H1 (cell line): Measurements from ENCODE around the gene MT4. TPM values are rescaled to one million over a fixed set of nuclear protein-coding genes. Genes with fewer than 3 reads are reported as not detected.
A peak's percentile ranks its signal among the peaks of the same experiment; 100 is the strongest.
"Not testable (repeated sequence)": the region's sequence is repeated elsewhere in the genome, so short reads cannot be mapped to it uniquely, and the experiment has no call there.

Experiments used
- CTCF ChIA-PET: fragments of 300-600 bp; sonication (Branson Sonifier 250); formaldehyde crosslinking; loops from one replicate; lab custom pipeline; 2021; ENCODE audit not compliant: partially characterized antibody; lab: Charles Lee
- POLR2A ChIA-PET: fragments of 300-600 bp; sonication (Branson Sonifier 250); formaldehyde crosslinking; loops from one replicate; lab custom pipeline; 2021; ENCODE audit warnings: inconsistent platforms; ENCODE audit not compliant: partially characterized antibody; lab: Charles Lee
- DNase-seq, 2 experiments: peaks; one replicate each; pipeline versions ENCODE4 v3.0.0 to v3.0.0-alpha.2; 2010 to 2022; ENCODE audit warnings: low spot score in 2 of 2, low read depth in 1 of 2, mixed read lengths in 1 of 2
- FAIRE-seq: peaks from 2 replicates; lab custom pipeline; 2011; peaks lifted over from hg19 to GRCh38; lab: Jason Lieb, UNC
- H2AFZ ChIP-seq: 2 replicates; pipeline ENCODE4 v1.8.1; 2012; ENCODE audit warnings: low read length, inconsistent platforms
- H2AK5ac ChIP-seq: 2 replicates; pipeline ENCODE4 v1.6.1; 2013; ENCODE audit warnings: low read depth, low read length
- H2BK120ac ChIP-seq: replicated peaks from 2 replicates; pipeline ENCODE3; 2013; ENCODE audit warnings: low read depth, low read length, inconsistent platforms
- H2BK12ac ChIP-seq: 2 replicates; pipeline ENCODE4 v1.6.1; 2013; ENCODE audit warnings: low read depth, low read length
- H2BK15ac ChIP-seq: 2 replicates; pipeline ENCODE4 v1.6.1; 2013; ENCODE audit warnings: low read length
- H2BK20ac ChIP-seq: 2 replicates; pipeline ENCODE4 v1.6.1; 2013; ENCODE audit warnings: low read length
- H2BK5ac ChIP-seq: 2 replicates; pipeline ENCODE4 v1.6.1; 2013; ENCODE audit warnings: low read depth, low read length
- H3K14ac ChIP-seq: 2 replicates; pipeline ENCODE4 v1.6.1; 2013; ENCODE audit warnings: inconsistent platforms; ENCODE audit not compliant: insufficient read length
- H3K18ac ChIP-seq: 2 replicates; pipeline ENCODE4 v1.6.1; 2013; ENCODE audit warnings: low read length; ENCODE audit errors: extremely low read depth
- H3K23ac ChIP-seq: 2 replicates; pipeline ENCODE4 v1.6.1; 2013; ENCODE audit warnings: inconsistent platforms; ENCODE audit not compliant: insufficient read length
- H3K23me2 ChIP-seq: 2 replicates; pipeline ENCODE4 v1.6.1; 2013; ENCODE audit warnings: low read depth, low read length
- H3K27ac ChIP-seq: 2 replicates; pipeline ENCODE4 v1.6.1; 2011; ENCODE audit warnings: low read depth, low read length, inconsistent platforms
- H3K27me3 ChIP-seq, 4 experiments: replicated peaks in 1 of 4; 1 replicate in 1 of 4; 2 replicates in 3 of 4; pipeline versions ENCODE4 v1.6.1 to v1.8.1; 2011 to 2013; ENCODE audit warnings: low read length in 3 of 4, mild to moderate bottlenecking in 3 of 4, inconsistent platforms in 2 of 4, mixed read lengths in 2 of 4, moderate library complexity in 1 of 4; ENCODE audit not compliant: control insufficient read depth in 3 of 4, insufficient read depth in 3 of 4; ENCODE audit errors: extremely low read depth in 1 of 4
- H3K36me3 ChIP-seq, 4 experiments: 2 replicates each; pipeline versions ENCODE4 v1.6.1 to v1.8.1; 2011 to 2013; ENCODE audit warnings: mild to moderate bottlenecking in 4 of 4, low read length in 3 of 4, moderate library complexity in 2 of 4, control low read depth in 1 of 4, inconsistent platforms in 1 of 4; ENCODE audit not compliant: insufficient read depth in 4 of 4, control insufficient read depth in 2 of 4
- H3K4ac ChIP-seq: replicated peaks from 2 replicates; pipeline ENCODE3; 2013; ENCODE audit warnings: low read length, low read depth, mixed read lengths, inconsistent platforms; ENCODE audit not compliant: insufficient read length
- H3K4me1 ChIP-seq, 4 experiments: replicated peaks in 1 of 4; 1 replicate in 1 of 4; 2 replicates in 3 of 4; pipeline versions ENCODE4 v1.6.1 to v1.8.1; 2011 to 2013; ENCODE audit warnings: low read length in 3 of 4, inconsistent platforms in 2 of 4, mixed read lengths in 1 of 4; ENCODE audit not compliant: insufficient read depth in 4 of 4, control insufficient read depth in 3 of 4
- H3K4me2 ChIP-seq, 2 experiments: 2 replicates each; pipeline versions ENCODE4 v1.6.1 to v1.8.1; 2011 to 2013; ENCODE audit warnings: low read depth in 2 of 2, low read length in 2 of 2, control low read depth in 1 of 2, inconsistent platforms in 1 of 2, mild to moderate bottlenecking in 1 of 2; ENCODE audit not compliant: insufficient read depth in 1 of 2
- H3K4me3 ChIP-seq, 4 experiments: fragments of 200-600, 300-600 bp in 1 of 4; sonication (generic), shearing (Covaris generic), sonication (Bioruptor Twin) in 1 of 4; 2 replicates each; pipeline versions ENCODE4 v1.5.1 to v1.8.1; 2011 to 2016; ENCODE audit warnings: low read length in 4 of 4, low read depth in 3 of 4, control low read depth in 2 of 4, inconsistent platforms in 2 of 4, mild to moderate bottlenecking in 2 of 4, mixed read lengths in 1 of 4, moderate library complexity in 1 of 4; ENCODE audit not compliant: insufficient read depth in 2 of 4; ENCODE audit errors: extremely low read depth in 1 of 4
- H3K56ac ChIP-seq: replicated peaks from 2 replicates; pipeline ENCODE3; 2013; ENCODE audit warnings: low read depth, mild to moderate bottlenecking, mixed read lengths, low read length, inconsistent platforms; ENCODE audit not compliant: insufficient read length
- H3K79me1 ChIP-seq: 2 replicates; pipeline ENCODE4 v1.6.1; 2013; ENCODE audit warnings: low read depth, low read length, control low read depth
- H3K79me2 ChIP-seq, 2 experiments: 2 replicates each; pipeline versions ENCODE4 v1.6.1 to v1.8.1; 2012 to 2013; ENCODE audit warnings: low read length in 2 of 2, mild to moderate bottlenecking in 2 of 2, inconsistent platforms in 1 of 2; ENCODE audit not compliant: insufficient read depth in 2 of 2, control insufficient read depth in 1 of 2
- H3K9ac ChIP-seq, 4 experiments: replicated peaks in 1 of 4; 1 replicate in 1 of 4; 2 replicates in 3 of 4; pipeline versions ENCODE4 v1.6.1 to v1.8.1; 2011 to 2013; ENCODE audit warnings: low read depth in 3 of 4, low read length in 3 of 4, control low read depth in 2 of 4, mild to moderate bottlenecking in 2 of 4, moderate library complexity in 2 of 4, inconsistent platforms in 1 of 4; ENCODE audit errors: extremely low read depth in 1 of 4
- H3K9me3 ChIP-seq, 2 experiments: 2 replicates each; pipeline versions ENCODE4 v1.6.1 to v1.8.1; 2012 to 2013; ENCODE audit warnings: mild to moderate bottlenecking in 2 of 2, moderate library complexity in 2 of 2, control low read depth in 1 of 2, inconsistent platforms in 1 of 2, low read depth in 1 of 2, low read length in 1 of 2, mixed read lengths in 1 of 2; ENCODE audit not compliant: insufficient read depth in 2 of 2
- H4K20me1 ChIP-seq, 2 experiments: replicated peaks in 1 of 2; 2 replicates each; pipeline versions ENCODE3 to v1.8.1; 2011 to 2013; ENCODE audit warnings: inconsistent platforms in 2 of 2, low read length in 2 of 2, mild to moderate bottlenecking in 1 of 2; ENCODE audit not compliant: insufficient read depth in 2 of 2, control insufficient read depth in 1 of 2
- H4K5ac ChIP-seq: 2 replicates; pipeline ENCODE4 v1.6.1; 2013; ENCODE audit warnings: low read length, low read depth, mixed read lengths, inconsistent platforms; ENCODE audit not compliant: insufficient read length
- H4K8ac ChIP-seq: 2 replicates; pipeline ENCODE4 v1.8.0; 2013; ENCODE audit warnings: mild to moderate bottlenecking, moderate library complexity, low read length, inconsistent platforms; ENCODE audit not compliant: insufficient read depth; ENCODE audit errors: extremely low read depth
- H4K91ac ChIP-seq: replicated peaks from 2 replicates; pipeline ENCODE3; 2013; ENCODE audit warnings: low read length, mixed read lengths, inconsistent platforms; ENCODE audit not compliant: insufficient read length
- BACH1 ChIP-seq: IDR thresholded peaks from 2 replicates; pipeline ENCODE4 v1.6.1; 2012; ENCODE audit warnings: low read length, improper control_type of control experiment
- CHD1 ChIP-seq: IDR thresholded peaks from 2 replicates; pipeline ENCODE4 v1.6.1; 2012; ENCODE audit warnings: low read depth, low read length, improper control_type of control experiment
- EGR1 ChIP-seq: IDR thresholded peaks from 2 replicates; pipeline ENCODE4 v1.6.1; 2011; ENCODE audit warnings: low read depth, low read length, borderline replicate concordance
- FOSL1 ChIP-seq: IDR thresholded peaks from 2 replicates; pipeline ENCODE4 v1.6.1; 2011; ENCODE audit warnings: mild to moderate bottlenecking, low read depth, low read length, moderate library complexity; ENCODE audit not compliant: insufficient read depth
- RBBP5 ChIP-seq: IDR thresholded peaks from 2 replicates; pipeline ENCODE4 v1.7.1; 2012; ENCODE audit warnings: low read depth, mild to moderate bottlenecking, inconsistent platforms, low read length, moderate library complexity, borderline replicate concordance
- RFX5 ChIP-seq: IDR thresholded peaks from 2 replicates; pipeline ENCODE4 v1.6.1; 2011; ENCODE audit warnings: low read depth, low read length, improper control_type of control experiment, borderline replicate concordance
- SIX5 ChIP-seq: IDR thresholded peaks from 2 replicates; pipeline ENCODE4 v1.6.1; 2011; ENCODE audit warnings: mild to moderate bottlenecking, low read depth, low read length
- WGBS, 2 experiments: shearing (Covaris generic) in 1 of 2; methylation state at CpG; one replicate each; pipeline versions ENCODE4 v1.1.6 to v1.1.7; 2013 to 2015; ENCODE audit warnings: low lambda C conversion rate in 2 of 2, mixed read lengths in 2 of 2, inconsistent platforms in 1 of 2, low coverage in 1 of 2, missing lambda C conversion rate in 1 of 2; ENCODE audit not compliant: insufficient replicate concordance in 2 of 2, insufficient coverage in 1 of 2, insufficient read length in 1 of 2; ENCODE audit errors: extremely low coverage in 1 of 2, missing lambda C conversion rate in 1 of 2; 5-methylcytosine and 5-hydroxymethylcytosine counted together
- polyA plus RNA-seq, 7 experiments: library from polyadenylated mRNA; depleted of rRNA in 3 of 7; stranded (reverse) in 5 of 7; unstranded in 2 of 7; fragments of >200 nt in 5 of 7; fragments of 200-250 nt in 2 of 7; gene quantifications; 1 replicate in 5 of 7; 2 replicates in 1 of 7; 4 replicates in 1 of 7; pipeline versions ENCODE4 v1.2.1 to v1.2.3, GENCODE V29; 2011 to 2013; ENCODE audit warnings: missing spikeins in 2 of 7, mixed read lengths in 2 of 7
- total RNA-seq: library from RNA; stranded (reverse); fragmentation: NEBNext Ultra II Directional; extraction: Animal tissue kit (Norgen Biotek cat#: 25700); gene quantifications from 2 replicates; pipeline ENCODE4 v1.2.1, GENCODE V29; 2021
- TF ChIP-seq, protein P1 (sequence below): IDR thresholded peaks from 2 replicates; pipeline ENCODE4 v1.6.1; 2011; ENCODE audit warnings: low read length, improper control_type of control experiment
- TF ChIP-seq, protein P2 (sequence below): IDR thresholded peaks from 2 replicates; pipeline ENCODE4 v1.6.1; 2011; ENCODE audit warnings: low read depth, mild to moderate bottlenecking, low read length; ENCODE audit not compliant: insufficient read depth

MT4 gene
- total and polyA plus RNA-seq, 2 of the 8 experiments (the other 6 are each of a cell fraction or from before 2014, with no cell fraction given), result not detected

DNA sequence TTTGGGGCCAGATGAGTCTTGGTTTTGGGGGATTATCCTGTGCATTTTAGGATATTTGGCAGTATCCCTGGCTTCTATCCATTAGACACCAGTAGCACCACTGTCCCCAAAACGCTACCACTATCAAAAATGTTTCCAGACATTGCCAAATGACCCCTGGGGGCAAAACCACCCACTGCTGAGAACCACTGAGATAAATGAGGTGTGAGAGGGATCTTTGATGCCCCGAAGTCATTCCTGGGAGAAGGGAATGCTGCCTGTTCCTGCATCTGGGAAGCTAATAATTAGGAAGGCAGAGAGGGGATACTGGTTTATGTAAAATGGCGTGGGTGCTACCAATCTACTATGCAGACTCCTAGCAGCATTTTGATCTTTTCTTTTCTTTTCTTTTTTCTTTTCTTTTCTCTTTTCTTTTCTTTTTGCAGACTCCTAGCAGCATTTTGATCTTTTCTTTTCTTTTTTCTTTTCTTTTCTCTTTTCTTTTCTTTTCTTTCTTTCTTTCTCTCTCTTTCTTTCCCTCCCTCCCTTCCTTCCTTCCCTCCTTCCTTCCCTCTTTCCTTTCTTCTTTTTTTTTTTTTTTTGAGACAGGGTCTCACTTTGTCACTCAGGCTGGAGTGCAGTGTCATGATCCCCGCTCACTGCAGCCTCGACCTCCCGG, 15.6 kb downstream of the MT4 start (continued):
- TF ChIP-seq SIX5, result no peak
- no peak for TF ChIP-seq RFX5
- TF ChIP-seq, protein P1, sequence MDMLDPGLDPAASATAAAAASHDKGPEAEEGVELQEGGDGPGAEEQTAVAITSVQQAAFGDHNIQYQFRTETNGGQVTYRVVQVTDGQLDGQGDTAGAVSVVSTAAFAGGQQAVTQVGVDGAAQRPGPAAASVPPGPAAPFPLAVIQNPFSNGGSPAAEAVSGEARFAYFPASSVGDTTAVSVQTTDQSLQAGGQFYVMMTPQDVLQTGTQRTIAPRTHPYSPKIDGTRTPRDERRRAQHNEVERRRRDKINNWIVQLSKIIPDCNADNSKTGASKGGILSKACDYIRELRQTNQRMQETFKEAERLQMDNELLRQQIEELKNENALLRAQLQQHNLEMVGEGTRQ, result no peak
- no peak for TF ChIP-seq CHD1
- TF ChIP-seq FOSL1, result no peak
- no peak for TF ChIP-seq RBBP5
- TF ChIP-seq EGR1, result no peak
- TF ChIP-seq BACH1, result no peak
- TF ChIP-seq, protein P2, sequence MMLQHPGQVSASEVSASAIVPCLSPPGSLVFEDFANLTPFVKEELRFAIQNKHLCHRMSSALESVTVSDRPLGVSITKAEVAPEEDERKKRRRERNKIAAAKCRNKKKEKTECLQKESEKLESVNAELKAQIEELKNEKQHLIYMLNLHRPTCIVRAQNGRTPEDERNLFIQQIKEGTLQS, result no peak

DNA sequence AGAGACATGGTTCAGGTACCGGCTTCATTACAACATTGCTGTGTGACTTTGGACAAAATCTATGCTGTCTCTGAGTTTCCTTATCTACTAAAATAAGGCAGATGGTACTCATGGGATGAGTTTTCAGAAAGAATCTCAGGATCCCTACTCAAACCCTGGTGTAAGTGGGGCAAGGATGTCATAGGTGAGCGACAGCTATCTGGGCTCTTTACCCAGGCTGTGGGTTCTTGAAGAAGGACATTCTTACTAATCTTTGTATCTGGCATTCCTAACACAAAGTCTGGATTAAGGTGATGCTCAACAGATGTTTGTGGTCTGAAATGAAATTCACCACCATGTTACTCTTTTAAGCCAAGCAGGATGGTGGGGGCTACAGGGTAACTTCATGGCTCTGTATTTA, 18.0 kb downstream of the MT4 start:
- H3K4me1 ChIP-seq, H3K36me3 ChIP-seq, H2AFZ ChIP-seq, H3K9me3 ChIP-seq, H4K5ac ChIP-seq, H3K9ac ChIP-seq, H2AK5ac ChIP-seq, H2BK15ac ChIP-seq, POLR2A ChIA-PET, H3K56ac ChIP-seq, H3K4me3 ChIP-seq, H2BK12ac ChIP-seq, H3K27ac ChIP-seq, H3K23me2 ChIP-seq, H3K14ac ChIP-seq, H3K79me2 ChIP-seq, H3K27me3 ChIP-seq, H2BK5ac ChIP-seq, H4K20me1 ChIP-seq, H3K4me2 ChIP-seq, H2BK20ac ChIP-seq, H3K23ac ChIP-seq, H3K18ac ChIP-seq, H4K8ac ChIP-seq, H2BK120ac ChIP-seq, H3K79me1 ChIP-seq, H3K4ac ChIP-seq, DNase-seq, H4K91ac ChIP-seq: not testable (repeated sequence)
- peak; percentile 80 for FAIRE-seq
- 94% methylated on average over 2 of the region's 2 CpGs; no CpG with 5 or more reads in 1 of the 2 experiments for WGBS, 2 experiments
- CTCF ChIA-PET, result interaction anchor here (1.0 to 1.9 kb wide), 5 partner anchors 9 to 119 kb away, joined by 3 to 6 read pairs (median 5); no protein-coding TSS in a partner anchor
